Thoracic aorta (tissue), 2 donors: ENCODE measurements around the gene IL17B. TPM values are rescaled to one million over a fixed set of nuclear protein-coding genes. Genes with fewer than 3 reads are reported as not detected.

Experiments
- ATAC-seq: fragments of 150-250 bp; one replicate; pipeline ENCODE4 v1.8.0; 2017; ENCODE audit warnings: low read depth; ENCODE audit not compliant: insufficient number of reproducible peaks, low FRiP score
- DNase-seq: peaks from one replicate; pipeline ENCODE4 v3.0.0-alpha.2; 2020; ENCODE audit warnings: low spot score
- H3K27ac ChIP-seq, 2 donors: fragments of 200-600 bp; sonication (generic); 1 replicate in 1 of 2; 2 replicates in 1 of 2; pipeline ENCODE4 v1.5.1; 2016; ENCODE audit warnings: mild to moderate bottlenecking in 2 of 2, moderate library complexity in 2 of 2
- H3K27me3 ChIP-seq: fragments of 200-600 bp; sonication (generic); replicated peaks from 2 replicates; pipeline ENCODE4 v1.6.0; 2016; ENCODE audit warnings: mild to moderate bottlenecking; ENCODE audit not compliant: insufficient read depth
- H3K36me3 ChIP-seq: fragments of 200-600 bp; sonication (generic); one replicate; pipeline ENCODE4 v1.5.1; 2016
- H3K4me1 ChIP-seq, 2 donors: fragments of 200-600 bp; sonication (generic); 1 replicate in 1 of 2; 2 replicates in 1 of 2; pipeline versions ENCODE4 v1.5.1 to v1.6.0; 2016; ENCODE audit warnings: low read depth in 2 of 2, mild to moderate bottlenecking in 1 of 2; ENCODE audit not compliant: control insufficient read depth in 1 of 2
- H3K4me3 ChIP-seq: fragments of 200-600 bp; sonication (generic); 2 replicates; pipeline ENCODE4 v1.5.1; 2016; ENCODE audit warnings: mild to moderate bottlenecking
- H3K9me3 ChIP-seq: fragments of 200-600 bp; sonication (generic); 2 replicates; pipeline ENCODE4 v1.5.1; 2016
- total RNA-seq, 2 donors: library from RNA; depleted of rRNA; stranded (reverse); fragments of >200 nt; gene quantifications; one replicate each; pipeline versions ENCODE4 v1.1.0 to v1.2.3, GENCODE V29; 2016
- TF ChIP-seq, protein P1 (sequence below): fragments of 200-600 bp; sonication (generic); IDR thresholded peaks from one replicate; pipeline ENCODE4 v1.5.1; 2019; ENCODE audit warnings: antibody characterized with exemption

IL17B gene
- total RNA-seq, 2 donors from 2014 or later: 1.9 to 7.1 TPM

DNA sequence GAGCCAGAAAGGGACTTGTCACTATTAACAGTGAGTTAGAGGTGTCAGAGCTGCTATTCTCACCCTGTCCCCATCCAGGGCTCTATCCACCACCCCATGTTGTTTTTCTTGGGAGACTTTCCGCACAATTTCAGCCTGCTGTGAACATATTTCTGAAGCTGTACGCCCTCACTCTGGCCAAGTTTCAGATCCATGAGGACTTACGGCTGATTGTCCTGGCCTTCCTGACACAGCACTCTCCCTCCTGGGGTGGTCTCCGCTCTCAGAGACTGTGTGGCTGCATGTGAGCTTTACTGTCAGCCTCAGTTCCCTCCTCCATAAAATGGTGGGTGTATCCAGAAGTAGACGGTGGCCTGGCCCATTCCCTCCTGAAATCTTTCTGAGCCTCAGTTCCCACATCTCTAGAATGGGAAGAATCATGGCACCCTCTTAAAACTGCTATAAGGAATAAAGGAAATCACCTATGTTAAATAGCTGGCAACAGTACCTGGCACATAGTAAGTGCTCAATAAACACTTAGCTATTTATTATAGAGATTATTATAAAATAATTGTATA lies 804 bp upstream of the IL17B start:
- peak overlapping the region; percentile 99 to 100 for H3K27ac ChIP-seq
- H3K4me3 ChIP-seq: no peak overlapping the region
- H3K36me3 ChIP-seq: no peaks in the 10 kb centered on the region
- ATAC-seq (peak; percentile 9), DNase-seq (no peak)
- H3K4me1 ChIP-seq: peaks cover 29 to 64% of the 10 kb centered on the region in 2 donors
- H3K9me3 ChIP-seq: no peaks in the 10 kb centered on the region
- no peaks in the 10 kb centered on the region for H3K27me3 ChIP-seq
- TF ChIP-seq, protein P1, sequence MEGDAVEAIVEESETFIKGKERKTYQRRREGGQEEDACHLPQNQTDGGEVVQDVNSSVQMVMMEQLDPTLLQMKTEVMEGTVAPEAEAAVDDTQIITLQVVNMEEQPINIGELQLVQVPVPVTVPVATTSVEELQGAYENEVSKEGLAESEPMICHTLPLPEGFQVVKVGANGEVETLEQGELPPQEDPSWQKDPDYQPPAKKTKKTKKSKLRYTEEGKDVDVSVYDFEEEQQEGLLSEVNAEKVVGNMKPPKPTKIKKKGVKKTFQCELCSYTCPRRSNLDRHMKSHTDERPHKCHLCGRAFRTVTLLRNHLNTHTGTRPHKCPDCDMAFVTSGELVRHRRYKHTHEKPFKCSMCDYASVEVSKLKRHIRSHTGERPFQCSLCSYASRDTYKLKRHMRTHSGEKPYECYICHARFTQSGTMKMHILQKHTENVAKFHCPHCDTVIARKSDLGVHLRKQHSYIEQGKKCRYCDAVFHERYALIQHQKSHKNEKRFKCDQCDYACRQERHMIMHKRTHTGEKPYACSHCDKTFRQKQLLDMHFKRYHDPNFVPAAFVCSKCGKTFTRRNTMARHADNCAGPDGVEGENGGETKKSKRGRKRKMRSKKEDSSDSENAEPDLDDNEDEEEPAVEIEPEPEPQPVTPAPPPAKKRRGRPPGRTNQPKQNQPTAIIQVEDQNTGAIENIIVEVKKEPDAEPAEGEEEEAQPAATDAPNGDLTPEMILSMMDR: no peak

DNA sequence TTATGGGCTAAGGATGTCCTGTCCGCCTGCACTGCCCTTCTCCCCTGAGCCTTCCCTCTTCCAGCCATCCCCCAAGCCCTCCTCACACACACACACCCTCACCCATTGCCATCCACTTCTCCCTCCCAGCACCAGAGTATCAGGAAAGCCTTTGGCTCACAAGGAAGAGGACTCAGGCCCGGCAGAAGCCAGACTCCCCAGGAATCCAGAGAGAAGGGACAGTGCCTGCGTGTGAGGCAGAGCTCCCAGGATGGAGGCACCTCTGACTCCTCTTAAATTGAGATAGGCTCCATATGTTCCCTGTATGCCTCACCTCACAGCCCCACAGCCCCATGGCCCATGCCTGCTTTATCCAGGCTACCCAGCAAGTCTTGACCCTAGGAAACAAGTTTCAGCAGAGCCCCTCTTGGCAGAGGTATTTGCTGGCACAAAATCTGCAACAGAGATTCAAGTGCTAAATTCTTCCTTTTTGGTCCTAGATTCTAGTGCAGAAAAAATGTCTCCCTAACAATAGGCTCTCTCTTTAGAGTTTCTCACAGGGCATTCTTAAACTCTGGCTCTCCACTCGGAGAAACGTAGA lies 761 bp downstream of the IL17B start:
- Histone ChIP-seq H3K4me3 (no peak overlapping the region), H3K36me3 (no peaks in the 10 kb centered on the region), H3K9me3 (no peaks in the 10 kb centered on the region), H3K27me3 (no peaks in the 10 kb centered on the region), H3K4me1 (peaks cover 17 to 58% of the 10 kb centered on the region in 2 donors), H3K27ac (peak overlapping the region; percentile 99 to 100)
- ATAC-seq (no peak), DNase-seq (no peak)
- TF ChIP-seq, protein P1: no peak

DNA sequence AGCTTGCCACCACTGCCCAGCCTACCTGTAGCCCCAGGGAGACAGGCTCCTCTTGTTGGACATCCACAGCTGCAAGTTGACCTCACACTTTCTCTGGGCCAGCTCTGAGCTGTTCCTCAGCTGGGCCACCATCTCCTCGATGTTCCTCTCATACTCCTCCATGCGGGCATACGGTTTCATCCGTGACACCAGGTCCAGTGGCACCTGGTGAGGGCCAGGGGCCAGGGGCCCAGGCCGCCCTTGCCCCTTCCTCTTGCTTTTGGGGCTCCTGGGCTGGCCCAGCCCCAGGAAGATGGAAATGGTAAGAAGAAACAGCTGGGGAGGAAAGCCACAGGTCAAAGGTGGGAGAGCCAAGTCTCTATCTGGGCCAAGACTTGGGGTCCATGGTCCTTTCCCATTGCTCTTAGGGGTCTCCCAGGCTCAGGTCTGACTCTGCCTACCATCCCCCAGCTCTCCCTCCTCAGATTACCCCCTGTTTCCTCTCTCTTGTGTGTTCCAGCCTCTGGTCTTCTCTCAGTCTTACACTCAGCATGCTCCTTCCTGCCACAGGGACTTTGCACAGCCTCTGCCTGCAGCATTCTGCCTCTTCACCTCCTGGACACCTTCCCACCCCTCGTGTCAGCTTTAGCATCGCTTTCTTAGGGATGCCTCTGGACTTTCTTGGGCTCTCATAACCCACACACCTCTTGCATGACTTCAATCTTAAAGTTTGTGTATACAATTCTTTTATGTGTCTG lies 2.2 kb downstream of the IL17B start:
- H3K27me3 ChIP-seq: no peaks in the 10 kb centered on the region
- H3K9me3 ChIP-seq: no peaks in the 10 kb centered on the region
- peaks cover 17 to 59% of the 10 kb centered on the region in 2 donors for H3K4me1 ChIP-seq
- H3K4me3 ChIP-seq: no peak overlapping the region
- peak overlapping the region; percentile 50 to 52 for H3K27ac ChIP-seq
- H3K36me3 ChIP-seq: no peaks in the 10 kb centered on the region
- TF ChIP-seq, protein P1: no peak
- ATAC-seq: no peak
- DNase-seq: no peak

DNA sequence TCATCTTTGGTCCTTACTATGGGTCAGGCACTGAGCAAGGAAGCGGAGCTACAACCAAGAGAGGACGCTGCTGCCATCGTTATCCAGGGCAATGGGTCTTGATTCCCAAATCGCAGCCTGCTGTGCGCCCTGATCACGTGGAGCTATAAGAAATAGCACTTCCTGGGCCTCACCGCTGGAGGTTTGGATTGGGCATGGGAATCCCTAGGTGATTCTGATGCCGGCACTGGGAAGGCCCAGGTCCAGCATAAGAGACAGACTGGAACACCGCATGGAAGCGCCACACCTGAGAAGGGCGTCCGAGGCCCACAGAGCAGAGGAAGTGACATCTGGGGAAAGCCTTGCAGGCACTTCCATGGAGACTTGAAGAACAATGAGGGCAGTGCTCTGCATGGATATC lies 3.0 kb downstream of the IL17B start:
- Histone ChIP-seq H3K36me3 (no peaks in the 10 kb centered on the region), H3K4me3 (no peak overlapping the region), H3K9me3 (no peaks in the 10 kb centered on the region), H3K4me1 (peaks cover 25 to 60% of the 10 kb centered on the region in 2 donors), H3K27ac (peak overlapping the region; percentile 23 to 94), H3K27me3 (no peaks in the 10 kb centered on the region)
- DNase-seq (no peak), ATAC-seq (no peak)
- TF ChIP-seq, protein P1: no peak

DNA sequence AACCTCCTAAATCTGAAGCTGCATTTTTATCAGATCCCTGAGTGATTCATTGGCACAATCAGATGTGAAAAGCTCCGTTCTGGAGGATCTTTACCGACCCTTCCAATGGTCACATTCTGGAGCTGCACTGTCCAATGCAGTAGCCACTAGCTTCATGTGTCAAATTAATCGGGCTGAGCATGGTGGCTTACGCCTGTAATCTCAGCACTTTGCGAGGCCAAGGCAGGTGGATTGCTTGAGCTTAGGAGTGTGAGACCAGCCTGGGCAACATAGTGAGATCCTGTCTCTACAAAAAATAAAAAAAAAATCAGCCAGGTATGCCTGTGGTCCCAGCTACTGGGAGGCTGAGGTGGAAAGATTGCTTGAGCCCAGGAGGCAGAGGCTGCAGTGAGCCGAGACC lies 3.7 kb downstream of the IL17B start:
- Histone ChIP-seq H3K4me3 (no peak overlapping the region), H3K9me3 (no peaks in the 10 kb centered on the region), H3K27me3 (no peaks in the 10 kb centered on the region), H3K36me3 (no peaks in the 10 kb centered on the region), H3K27ac (peak overlapping the region; percentile 23 to 94), H3K4me1 (peaks cover 26 to 62% of the 10 kb centered on the region in 2 donors)
- ATAC-seq (no peak), DNase-seq (no peak)
- TF ChIP-seq, protein P1: no peak
